Gastroesophageal sphincter (tissue), 4 donors: ENCODE results near the gene NR2E1. TPM values are rescaled to one million over a fixed set of nuclear protein-coding genes. Genes with fewer than 3 reads are reported as not detected.

Source experiments
- ATAC-seq: fragments of 150-250 bp; one replicate; pipeline ENCODE4 v1.9.1; 2016; ENCODE audit warnings: mild to moderate bottlenecking, moderate library complexity
- H3K27ac ChIP-seq, 4 donors: fragments of 200-600 bp; sonication (generic) in 3 of 4; 1 replicate in 3 of 4; 2 replicates in 1 of 4; pipeline ENCODE4 v1.5.1; 2016 to 2019
- H3K27me3 ChIP-seq: fragments of 200-600 bp; sonication (generic); one replicate; pipeline ENCODE4 v1.5.1; 2019
- H3K36me3 ChIP-seq, 2 donors: fragments of 200-600 bp; sonication (generic); one replicate each; pipeline ENCODE4 v1.5.1; 2019; ENCODE audit warnings: control low read depth in 1 of 2
- H3K4me1 ChIP-seq, 3 donors: fragments of 200-600 bp; sonication (generic); 1 replicate in 2 of 3; 2 replicates in 1 of 3; pipeline ENCODE4 v1.5.1; 2016 to 2019; ENCODE audit warnings: control low read depth in 2 of 3
- H3K4me3 ChIP-seq, 2 donors: fragments of 200-600 bp; sonication (generic); one replicate each; pipeline ENCODE4 v1.5.1; 2019; ENCODE audit warnings: mild to moderate bottlenecking in 1 of 2, moderate library complexity in 1 of 2
- H3K9me3 ChIP-seq, 3 donors: fragments of 200-600 bp; sonication (generic); one replicate each; pipeline ENCODE4 v1.5.1; 2017 to 2019; ENCODE audit warnings: control low read depth in 2 of 3
- CTCF ChIP-seq, 4 experiments: fragments of 200-600 bp in 2 of 4; fragments of 450-650 bp in 2 of 4; sonication (generic) in 1 of 4; IDR thresholded peaks; one replicate each; pipeline ENCODE4 v1.5.1; 2017 to 2019; ENCODE audit warnings: antibody characterized with exemption in 4 of 4, mild to moderate bottlenecking in 2 of 4, moderate library complexity in 2 of 4
- EP300 ChIP-seq: sonication (generic); formaldehyde crosslinking; IDR thresholded peaks from one replicate; pipeline ENCODE4 v1.6.1; 2017; ENCODE audit warnings: antibody characterized with exemption, mild to moderate bottlenecking
- POLR2A ChIP-seq, 2 donors: fragments of 450-650 bp; IDR thresholded peaks; one replicate each; pipeline ENCODE4 v1.6.1; 2017; ENCODE audit warnings: antibody characterized with exemption in 2 of 2, mild to moderate bottlenecking in 2 of 2, moderate library complexity in 1 of 2
- POLR2AphosphoS5 ChIP-seq: sonication (generic); formaldehyde crosslinking; IDR thresholded peaks from one replicate; pipeline ENCODE4 v1.6.1; 2017; ENCODE audit warnings: antibody characterized with exemption
- WGBS, 2 donors: methylation state at CpG; one replicate each; pipeline ENCODE4 v1.1.5; 2018; ENCODE audit warnings: low coverage in 1 of 2; 5-methylcytosine and 5-hydroxymethylcytosine counted together
- total RNA-seq, 4 donors: library from RNA; depleted of rRNA; stranded (reverse); fragments of >200 nt; gene quantifications; one replicate each; pipeline ENCODE4 v1.1.0, GENCODE V29; 2016

Gene NR2E1
- total RNA-seq, 4 donors from 2014 or later: not detected

DNA sequence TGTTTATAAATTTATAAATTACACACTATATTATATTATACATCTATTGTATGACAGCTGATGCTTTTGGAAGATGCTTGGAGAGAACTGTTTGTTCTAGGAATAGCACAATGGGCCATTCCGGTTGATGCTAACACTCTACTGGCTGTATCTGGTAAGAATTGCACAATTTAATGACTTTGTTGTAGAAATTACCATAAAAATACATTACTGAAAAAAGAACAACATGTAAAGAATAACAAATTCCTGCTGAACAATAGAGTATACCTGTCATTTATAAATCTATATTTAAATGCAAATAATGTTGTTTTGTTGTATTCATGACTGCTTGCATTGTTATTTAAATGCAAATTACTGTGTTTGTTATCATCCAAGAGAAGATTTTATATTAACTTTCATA, 14.4 kb downstream of the NR2E1 start:
- Histone ChIP-seq H3K9me3 (no peaks in the 10 kb centered on the region), H3K4me1 (peaks cover 0 to 14% (median 5%) of the 10 kb centered on the region in 3 donors), H3K4me3 (no peak overlapping the region), H3K27me3 (peaks cover 70% of the 10 kb centered on the region), H3K27ac (no peak overlapping the region), H3K36me3 (no peaks in the 10 kb centered on the region)
- 13 to 31% methylated on average over 1 of the region's 1 CpG for WGBS, 2 donors
- no peak for ATAC-seq
- TF ChIP-seq EP300 (no peak), POLR2AphosphoS5 (no peak), POLR2A (IDR thresholded peaks at IDR 0.05) (no peak), CTCF (IDR thresholded peaks at IDR 0.05) (no peak)

DNA sequence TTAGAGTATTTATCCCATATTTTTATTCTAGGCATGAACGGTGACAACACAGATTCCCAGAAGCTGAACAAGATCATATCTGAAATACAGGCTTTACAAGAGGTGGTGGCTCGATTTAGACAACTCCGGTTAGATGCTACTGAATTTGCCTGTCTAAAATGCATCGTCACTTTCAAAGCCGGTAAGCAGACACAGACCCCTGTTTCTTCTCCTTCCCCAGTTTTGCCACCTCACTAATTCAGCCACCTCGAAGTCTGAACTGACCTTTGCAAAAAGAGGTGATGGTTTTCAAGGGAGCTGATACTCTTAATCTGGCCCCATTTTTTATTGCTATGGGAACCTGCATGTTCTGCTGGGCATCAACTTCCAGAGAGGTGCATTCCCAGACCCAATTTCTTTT, 15.0 kb downstream of the NR2E1 start:
- Histone ChIP-seq H3K27ac (no peak overlapping the region), H3K9me3 (no peaks in the 10 kb centered on the region), H3K27me3 (peaks cover 70% of the 10 kb centered on the region), H3K36me3 (no peaks in the 10 kb centered on the region), H3K4me3 (no peak overlapping the region), H3K4me1 (peaks cover 0 to 9% (median 0%) of the 10 kb centered on the region in 3 donors)
- WGBS, 2 donors: 51 to 67% methylated on average over 6 of the region's 6 CpGs
- TF ChIP-seq EP300 (no peak), POLR2A (IDR thresholded peaks at IDR 0.05) (no peak), CTCF (IDR thresholded peaks at IDR 0.05) (no peak), POLR2AphosphoS5 (no peak)
- ATAC-seq: no peak

DNA sequence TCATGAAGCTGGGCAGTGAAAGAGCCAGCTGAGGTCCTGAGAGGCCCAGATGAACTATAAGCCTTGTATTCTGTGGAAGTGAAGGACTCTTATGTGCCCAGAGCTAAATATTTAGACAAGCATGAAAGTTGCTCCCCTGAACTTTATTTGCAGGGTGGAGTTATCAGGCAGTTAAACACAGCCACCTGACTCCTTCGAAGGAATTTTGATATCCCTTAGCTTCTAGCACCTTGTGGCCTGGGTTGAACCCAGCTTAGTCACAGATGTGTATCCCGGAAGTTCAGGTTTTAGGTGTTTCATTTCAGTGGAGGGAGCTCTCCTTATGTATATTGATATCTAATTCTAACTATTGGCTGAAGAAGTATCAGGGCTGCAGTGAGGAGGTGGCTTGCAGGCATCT, 20.4 kb downstream of the NR2E1 start:
- H3K4me1 ChIP-seq: no peaks in the 10 kb centered on the region
- no peak for ATAC-seq
- 79% methylated on average over 2 of the region's 2 CpGs; no CpG with 5 or more reads in 1 of the 2 donors for WGBS, 2 donors
- no peaks in the 10 kb centered on the region for H3K36me3 ChIP-seq
- no peaks in the 10 kb centered on the region for H3K9me3 ChIP-seq
- peaks cover 27% of the 10 kb centered on the region for H3K27me3 ChIP-seq
- no peak overlapping the region for H3K27ac ChIP-seq
- no peak for TF ChIP-seq POLR2A (IDR thresholded peaks at IDR 0.05)
- H3K4me3 ChIP-seq: no peak overlapping the region

- Histone ChIP-seq H3K27me3 (peaks cover 16% of the 10 kb centered on the region), H3K27ac (no peak overlapping the region), H3K36me3 (no peaks in the 10 kb centered on the region), H3K9me3 (no peaks in the 10 kb centered on the region), H3K4me1 (no peaks in the 10 kb centered on the region), H3K4me3 (no peak overlapping the region)
- WGBS, 2 donors: 86 to 91% methylated on average over 5 to 9 of the region's 9 CpGs
- ATAC-seq: no peak
- TF ChIP-seq POLR2AphosphoS5 (no peak), POLR2A (IDR thresholded peaks at IDR 0.05) (no peak), CTCF (IDR thresholded peaks at IDR 0.05) (no peak), EP300 (no peak)
These were observed 21.7 kb downstream of the NR2E1 start for GRCh38 chr6:108187519-108187918.

DNA sequence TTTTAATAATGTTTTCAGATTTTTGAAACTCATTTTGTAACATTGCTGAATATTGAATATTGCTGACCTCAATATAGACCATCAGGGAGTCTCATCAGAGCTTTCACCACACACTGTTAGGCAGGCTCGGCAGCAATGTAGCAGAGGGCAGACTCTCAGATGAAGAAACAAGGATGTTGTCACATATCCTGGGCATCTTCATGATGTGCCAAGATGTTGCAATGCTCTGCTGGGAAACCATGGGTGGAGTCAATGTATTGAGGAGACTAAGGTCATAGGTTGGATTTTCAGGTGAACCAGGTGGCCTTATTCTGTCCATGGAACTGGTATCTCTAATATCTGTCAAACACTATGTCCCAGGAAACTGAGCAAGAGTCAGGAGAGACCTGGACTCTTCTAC, 27.3 kb downstream of the NR2E1 start:
- Histone ChIP-seq H3K27me3 (peaks cover 34% of the 10 kb centered on the region), H3K4me1 (no peaks in the 10 kb centered on the region), H3K9me3 (no peaks in the 10 kb centered on the region), H3K27ac (no peak overlapping the region), H3K4me3 (no peak overlapping the region), H3K36me3 (no peaks in the 10 kb centered on the region)
- no peak for TF ChIP-seq POLR2A (IDR thresholded peaks at IDR 0.05)
- TF ChIP-seq EP300: no peak
- no peak for TF ChIP-seq CTCF (IDR thresholded peaks at IDR 0.05)
- no peak for TF ChIP-seq POLR2AphosphoS5
- WGBS, 2 donors: 20 to 100% methylated on average over 1 of the region's 1 CpG
- no peak for ATAC-seq
